GM18507 (cell line): ENCODE measurements around the gene RAB14.
"Not testable (repeated sequence)": the region's sequence is repeated elsewhere in the genome, so short reads cannot be mapped to it uniquely, and the experiment has no call there.

Experiments used
- DNase-seq: peaks from one replicate; pipeline ENCODE4 v3.0.0; 2011; ENCODE audit warnings: low read depth; ENCODE audit not compliant: insufficient read length; ENCODE audit errors: extremely low spot score
- FAIRE-seq: peaks from 2 replicates; lab custom pipeline; 2011; peaks lifted over from hg19 to GRCh38; lab: Jason Lieb, UNC

The RAB14 gene

DNA sequence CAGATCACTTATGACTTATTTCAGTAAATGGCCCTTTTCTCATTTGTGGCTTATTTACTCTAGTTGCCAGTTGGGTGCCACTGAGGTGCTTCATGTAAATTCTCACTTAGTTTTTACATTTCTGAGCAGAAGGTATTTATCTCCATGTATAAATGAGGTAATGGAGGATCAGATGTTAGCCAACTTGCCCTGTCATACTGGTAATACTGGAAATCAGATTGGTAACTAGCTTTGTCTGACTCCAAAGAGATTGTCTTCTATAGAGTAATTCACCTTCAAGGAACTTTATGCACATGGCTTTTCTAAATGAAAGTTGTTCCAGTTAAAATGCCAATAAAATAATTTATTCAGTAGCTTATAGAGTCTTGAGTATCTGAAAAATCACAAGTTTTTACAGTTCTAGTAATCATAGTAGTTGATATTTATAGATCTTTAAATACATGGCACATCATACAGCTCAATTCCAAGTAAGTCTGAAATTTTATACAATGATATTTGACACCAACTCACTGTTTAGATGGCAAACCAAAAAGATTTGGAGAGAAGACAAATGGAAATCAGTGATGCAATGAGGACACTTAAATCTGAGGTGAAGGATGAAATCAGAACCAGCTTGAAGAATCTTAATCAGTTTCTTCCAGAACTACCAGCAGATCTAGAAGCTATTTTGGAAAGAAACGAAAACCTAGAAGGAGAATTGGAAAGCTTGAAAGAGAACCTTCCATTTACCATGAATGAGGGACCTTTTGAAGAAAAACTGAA lies 28.8 kb downstream of the RAB14 start:
- FAIRE-seq = no peak

DNA sequence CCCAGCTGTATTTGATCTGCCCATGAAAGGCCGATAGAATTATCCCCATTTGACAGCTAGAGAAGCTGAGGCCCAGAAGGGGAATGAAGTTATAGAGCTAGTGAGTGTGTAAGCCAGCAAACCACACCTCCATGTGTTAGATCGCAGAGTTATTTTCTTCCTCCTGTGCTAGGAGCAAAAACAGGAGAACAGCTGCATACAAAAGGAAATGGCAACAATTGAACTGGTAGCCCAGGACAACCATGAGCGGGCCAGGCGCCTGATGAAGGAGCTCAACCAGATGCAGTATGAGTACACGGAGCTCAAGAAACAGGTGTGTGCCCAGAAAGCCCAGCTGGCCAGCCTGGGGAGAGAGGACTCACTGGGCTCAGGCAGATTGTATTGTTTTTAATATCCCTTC lies 30.4 kb downstream of the RAB14 start:
- DNase-seq (no peak), FAIRE-seq (no peak)

More for the DNA sequence above, 28.8 kb downstream of the RAB14 start:
- DNase-seq = no peak

DNA sequence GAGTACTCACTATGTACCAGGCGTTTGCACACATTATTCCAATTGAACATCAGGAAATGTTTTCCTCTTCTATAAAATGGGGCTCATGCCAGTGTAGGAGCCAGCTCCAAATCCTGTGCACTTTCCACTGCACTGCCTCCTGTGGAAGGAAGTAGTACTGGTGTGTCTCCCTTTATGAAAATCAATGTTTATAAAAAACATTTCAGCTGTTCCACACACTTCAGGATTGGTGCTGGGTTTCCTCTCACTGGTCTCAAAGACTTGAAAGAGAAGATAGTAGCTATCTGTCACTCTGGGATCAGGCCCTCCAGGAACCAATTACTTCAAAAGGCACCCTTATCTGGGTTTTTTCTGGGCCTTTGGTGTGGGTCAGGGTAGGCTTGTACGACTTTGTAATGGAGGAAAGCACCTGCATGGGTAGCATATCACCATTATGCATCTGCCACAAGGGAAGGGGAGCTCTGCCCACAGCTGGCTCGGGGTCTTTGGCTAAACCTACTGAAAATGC lies 32.5 kb downstream of the RAB14 start:
- no peak for FAIRE-seq

DNA sequence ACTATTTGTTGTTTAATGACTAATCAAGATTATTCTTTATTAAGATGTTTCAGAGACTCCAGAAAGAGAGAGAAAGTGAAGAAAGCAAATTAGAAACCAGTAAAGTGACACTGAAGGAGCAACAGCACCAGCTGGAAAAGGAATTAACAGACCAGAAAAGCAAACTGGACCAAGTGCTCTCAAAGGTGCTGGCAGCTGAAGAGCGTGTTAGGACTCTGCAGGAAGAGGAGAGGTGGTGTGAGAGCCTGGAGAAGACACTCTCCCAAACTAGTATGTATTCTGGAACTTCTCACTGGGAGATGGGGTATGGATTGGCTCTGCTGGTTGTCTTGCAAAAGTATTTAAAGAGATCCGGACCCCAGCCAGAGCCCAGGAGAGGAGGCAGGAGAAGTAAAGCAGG lies 33.6 kb downstream of the RAB14 start:
- no peak for DNase-seq
- no peak for FAIRE-seq

More for the DNA sequence above, 32.5 kb downstream of the RAB14 start:
- no peak for DNase-seq

DNA sequence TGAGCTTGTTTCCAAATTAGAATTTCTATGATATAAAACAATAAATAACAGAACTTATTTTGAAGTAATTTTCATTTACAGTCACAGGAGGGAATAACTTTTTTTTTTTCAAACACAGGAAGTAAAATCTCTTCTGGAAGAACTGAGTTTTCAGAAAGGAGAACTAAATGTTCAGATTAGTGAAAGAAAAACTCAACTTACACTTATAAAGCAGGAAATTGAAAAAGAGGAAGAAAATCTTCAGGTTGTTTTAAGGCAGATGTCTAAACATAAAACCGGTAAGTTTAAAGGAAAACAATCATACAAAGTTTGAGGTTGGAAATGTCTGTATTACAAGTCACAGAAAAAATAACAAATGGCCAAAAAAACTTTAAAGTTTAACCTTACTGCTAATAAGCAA lies 41.6 kb downstream of the RAB14 start:
- peak; percentile 44 for FAIRE-seq
- DNase-seq = no peak

DNA sequence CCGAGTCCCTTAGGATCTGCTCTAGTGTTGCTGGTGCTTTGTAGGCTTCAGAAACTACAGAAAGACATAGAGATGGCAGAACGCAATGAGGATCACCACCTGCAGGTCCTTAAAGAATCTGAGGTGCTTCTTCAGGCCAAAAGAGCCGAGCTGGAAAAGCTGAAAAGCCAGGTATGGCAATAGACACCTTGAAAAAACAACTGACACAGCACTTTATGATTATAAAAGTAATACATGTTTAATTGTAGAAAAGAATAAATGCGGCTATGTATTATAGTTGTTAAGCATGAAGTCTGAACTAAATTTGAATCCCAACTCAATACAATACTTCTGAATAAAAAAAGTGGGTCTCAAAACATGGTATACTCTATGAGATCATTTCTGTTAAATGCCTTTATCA lies 43.7 kb downstream of the RAB14 start:
- no peak for DNase-seq
- FAIRE-seq = no peak

DNA sequence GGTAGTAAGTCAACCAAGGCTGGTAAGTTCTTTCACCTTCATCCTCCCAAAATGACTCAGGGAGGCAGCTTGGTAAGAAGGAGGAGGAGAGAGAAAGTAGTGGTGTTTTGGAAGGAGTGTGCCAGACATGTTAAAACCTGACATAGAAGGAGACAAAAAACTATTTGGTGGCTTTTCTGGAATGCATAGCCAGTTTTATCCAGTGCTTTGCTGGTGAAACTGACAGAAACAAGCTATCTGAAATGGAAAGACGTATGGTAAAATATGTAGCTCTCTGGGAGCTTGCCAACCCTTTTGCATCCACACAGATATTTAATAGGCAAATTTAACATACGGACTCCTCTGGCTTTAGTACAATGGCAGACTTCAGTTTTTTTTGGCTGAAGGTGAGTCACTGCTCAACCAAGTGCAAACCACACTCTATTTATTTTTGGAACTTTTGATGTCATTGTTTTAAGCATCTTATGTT lies 45.4 kb downstream of the RAB14 start:
- FAIRE-seq (peak; percentile 84), DNase-seq (peak; percentile 14)

DNA sequence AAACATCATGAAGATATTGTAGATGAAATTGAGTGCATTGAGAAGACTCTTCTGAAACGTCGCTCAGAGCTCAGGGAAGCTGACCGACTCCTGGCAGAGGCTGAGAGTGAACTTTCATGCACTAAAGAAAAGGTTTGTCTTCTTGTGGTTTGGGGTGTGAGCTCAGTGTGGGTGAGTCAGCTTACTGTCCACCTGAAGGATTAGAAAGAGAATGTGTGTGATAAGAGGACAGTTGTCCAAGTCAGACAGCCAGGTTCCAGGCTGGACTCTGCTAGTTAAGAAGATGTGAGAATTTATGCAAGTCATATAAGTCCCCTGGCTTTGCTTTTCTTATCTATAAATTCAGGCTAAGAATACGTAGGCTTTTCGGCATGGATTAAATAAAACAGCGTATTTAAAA lies 46.9 kb downstream of the RAB14 start:
- peak; percentile 63 for FAIRE-seq
- DNase-seq = no peak

DNA sequence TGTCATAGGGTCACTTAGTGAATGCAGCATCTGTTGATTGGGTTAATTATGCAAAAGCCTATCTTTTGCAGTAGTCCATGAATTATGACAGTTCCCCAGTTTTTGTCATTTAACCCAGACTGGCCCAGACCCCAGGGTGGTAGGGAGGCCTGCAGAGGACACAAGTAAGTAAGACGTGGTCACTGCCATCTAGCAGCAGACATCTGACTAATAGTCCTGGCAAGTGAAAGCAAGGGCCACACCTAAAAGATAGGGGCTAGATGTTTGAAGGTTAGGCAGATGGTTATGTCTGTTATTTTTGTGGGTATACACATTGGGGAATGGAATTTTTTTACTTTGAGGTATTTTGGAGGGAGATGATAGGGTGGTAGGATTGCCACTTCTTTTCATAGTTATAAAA lies 48.0 kb downstream of the RAB14 start:
- FAIRE-seq (no peak), DNase-seq (no peak)

DNA sequence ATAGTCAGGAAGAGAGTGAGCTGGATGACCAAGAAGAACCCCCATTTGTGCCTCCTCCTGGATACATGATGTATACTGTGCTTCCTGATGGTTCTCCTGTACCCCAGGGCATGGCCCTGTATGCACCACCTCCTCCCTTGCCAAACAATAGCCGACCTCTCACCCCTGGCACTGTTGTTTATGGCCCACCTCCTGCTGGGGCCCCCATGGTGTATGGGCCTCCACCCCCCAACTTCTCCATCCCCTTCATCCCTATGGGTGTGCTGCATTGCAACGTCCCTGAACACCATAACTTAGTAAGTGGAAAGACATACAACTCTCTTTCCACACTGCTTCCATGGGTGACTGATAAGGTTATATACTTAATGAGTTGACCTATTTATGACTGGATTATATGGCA lies 51.5 kb downstream of the RAB14 start:
- no peak for DNase-seq
- no peak for FAIRE-seq

DNA sequence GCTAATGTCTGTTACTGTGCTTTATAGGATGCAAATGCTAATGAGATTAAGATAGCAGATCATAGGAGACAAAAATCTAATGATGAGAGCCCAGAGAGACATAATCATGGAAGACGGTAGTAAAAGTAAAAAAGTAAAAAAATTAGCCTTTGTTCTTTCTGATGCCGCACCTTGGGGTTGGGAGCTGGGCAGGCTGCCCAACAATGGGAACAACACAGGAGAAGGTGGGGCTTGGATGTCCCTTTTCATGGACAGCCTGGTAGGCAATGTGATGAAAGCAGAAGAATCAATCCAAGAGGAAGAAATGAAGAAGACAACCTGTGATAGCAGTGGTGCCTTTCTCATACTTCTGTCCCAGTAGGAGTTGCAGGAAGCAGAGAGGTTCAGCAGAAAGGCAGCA lies 57.2 kb downstream of the RAB14 start:
- FAIRE-seq (no peak), DNase-seq (no peak)

DNA sequence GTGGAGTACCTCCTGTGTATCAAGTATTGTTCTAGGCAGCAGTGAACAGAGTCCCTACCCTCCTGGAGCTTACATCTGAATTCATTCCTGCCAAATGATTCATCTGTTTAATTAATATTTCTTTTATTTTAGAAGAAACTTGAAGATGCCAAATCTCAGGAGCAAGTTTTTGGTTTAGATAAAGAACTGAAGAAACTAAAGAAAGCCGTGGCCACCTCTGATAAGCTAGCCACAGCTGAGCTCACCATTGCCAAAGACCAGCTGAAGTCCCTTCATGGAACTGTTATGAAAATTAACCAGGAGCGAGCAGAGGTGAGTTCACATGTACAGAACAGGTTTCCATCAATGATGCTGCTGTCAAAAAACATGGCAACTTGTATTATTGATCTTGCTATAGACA lies 57.9 kb downstream of the RAB14 start:
- FAIRE-seq (no peak), DNase-seq (no peak)

DNA sequence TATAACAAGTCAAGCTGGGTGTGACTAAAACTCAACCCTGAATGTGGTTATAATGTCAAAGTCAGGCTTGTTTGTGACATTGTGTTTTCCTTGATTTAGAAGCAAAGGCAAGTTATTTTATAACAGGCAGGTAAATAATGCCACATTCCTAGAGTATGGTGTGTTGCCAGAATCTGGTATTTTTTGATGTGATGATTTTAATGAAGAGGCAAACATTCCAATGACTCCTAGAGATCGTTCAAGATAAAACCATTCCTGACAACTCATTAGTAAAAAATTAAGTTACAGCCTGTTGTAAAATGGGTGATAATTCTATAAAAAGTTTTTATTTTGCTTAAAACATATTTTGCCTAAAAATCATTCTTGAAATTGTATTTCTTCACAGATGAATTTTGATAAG lies 60.0 kb downstream of the RAB14 start:
- no peak for FAIRE-seq

DNA sequence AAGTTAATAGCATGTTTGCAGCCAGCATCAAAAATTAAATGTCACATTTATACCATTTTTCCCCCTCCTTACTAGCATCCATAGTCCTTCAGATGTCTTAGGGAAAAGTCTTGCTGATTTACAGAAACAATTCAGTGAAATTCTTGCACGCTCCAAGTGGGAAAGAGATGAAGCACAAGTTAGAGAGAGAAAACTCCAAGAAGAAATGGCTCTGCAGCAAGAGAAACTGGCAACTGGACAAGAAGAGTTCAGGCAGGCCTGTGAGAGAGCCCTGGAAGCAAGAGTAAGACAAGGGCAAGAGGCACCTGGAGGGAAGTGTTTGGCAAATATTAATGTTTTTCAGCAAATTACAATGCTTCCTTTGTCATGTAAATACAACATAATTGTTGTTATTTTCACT lies 60.4 kb downstream of the RAB14 start:
- no peak for FAIRE-seq
- DNase-seq = no peak

More for the DNA sequence above, 60.0 kb downstream of the RAB14 start:
- DNase-seq = no peak

DNA sequence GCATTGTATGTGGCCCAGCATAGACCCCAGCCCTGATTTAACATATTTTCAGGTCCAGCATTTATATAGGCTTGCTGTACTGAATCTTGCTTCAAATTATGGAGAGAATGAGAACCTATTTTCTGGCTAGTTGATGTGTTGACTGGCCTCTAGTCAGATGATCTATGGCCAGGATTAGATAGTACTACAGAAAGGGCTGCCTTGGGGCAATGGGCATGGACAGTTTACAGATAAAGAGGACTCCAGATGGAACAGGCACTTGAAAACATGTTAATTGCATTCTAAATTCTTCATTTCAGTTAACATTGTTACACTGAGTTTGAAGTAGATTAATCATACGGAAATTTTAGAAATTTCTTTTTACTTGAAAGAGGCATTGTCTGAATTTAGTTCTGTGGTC lies 61.5 kb downstream of the RAB14 start:
- FAIRE-seq (no peak), DNase-seq (no peak)

DNA sequence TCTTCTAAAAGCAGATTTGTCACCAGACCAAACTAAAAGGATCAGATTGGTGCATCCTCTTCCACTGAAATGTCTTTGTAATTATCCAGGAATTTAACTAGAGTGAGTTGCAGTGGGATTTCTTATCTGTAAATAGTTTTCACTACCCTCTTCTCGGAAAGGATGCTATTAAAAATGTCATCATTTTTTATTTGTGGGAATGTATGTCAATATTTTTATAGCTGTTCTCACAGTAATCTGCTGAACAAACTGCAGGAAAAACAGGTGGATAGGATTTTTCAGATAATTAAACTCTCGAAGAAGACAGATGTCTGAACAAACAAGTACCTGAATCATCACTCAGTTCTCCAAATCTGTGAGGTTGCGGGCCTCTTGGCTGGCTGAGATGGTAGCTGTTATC lies 62.7 kb downstream of the RAB14 start:
- no peak for DNase-seq
- FAIRE-seq = no peak

DNA sequence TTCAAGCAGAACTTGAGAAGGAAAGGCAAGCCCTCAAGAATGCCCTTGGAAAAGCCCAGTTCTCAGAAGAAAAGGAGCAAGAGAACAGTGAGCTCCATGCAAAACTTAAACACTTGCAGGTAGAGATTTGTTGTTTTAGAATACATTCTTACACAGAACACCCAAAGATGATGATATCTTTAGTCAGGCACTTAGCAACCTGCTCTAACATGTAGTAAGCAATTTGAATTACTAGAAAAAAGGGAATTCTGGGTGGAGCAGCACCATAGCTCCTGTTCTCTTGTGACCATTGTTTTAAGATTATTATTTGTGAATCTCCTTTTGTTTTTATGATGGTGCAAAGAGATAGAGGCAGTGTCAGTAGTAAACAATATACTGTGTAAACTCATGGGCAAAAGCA lies 63.1 kb downstream of the RAB14 start:
- DNase-seq (no peak), FAIRE-seq (no peak)

DNA sequence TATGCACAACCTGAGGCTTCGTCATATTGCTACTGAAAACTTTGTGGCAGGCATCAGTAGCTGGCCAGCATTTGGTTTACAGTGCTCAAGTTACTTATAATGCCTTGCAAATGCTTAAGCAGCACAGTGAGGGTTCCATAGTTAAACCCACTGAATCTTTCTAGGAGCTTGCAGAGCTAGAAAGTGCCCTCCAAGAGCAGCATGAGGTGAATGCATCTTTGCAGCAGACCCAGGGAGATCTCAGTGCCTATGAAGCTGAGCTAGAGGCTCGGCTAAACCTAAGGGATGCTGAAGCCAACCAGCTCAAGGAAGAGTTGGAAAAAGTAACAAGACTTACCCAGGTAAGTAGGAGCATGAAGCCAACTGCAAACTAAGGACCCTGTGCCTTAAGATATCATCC lies 66.0 kb downstream of the RAB14 start:
- no peak for FAIRE-seq

DNA sequence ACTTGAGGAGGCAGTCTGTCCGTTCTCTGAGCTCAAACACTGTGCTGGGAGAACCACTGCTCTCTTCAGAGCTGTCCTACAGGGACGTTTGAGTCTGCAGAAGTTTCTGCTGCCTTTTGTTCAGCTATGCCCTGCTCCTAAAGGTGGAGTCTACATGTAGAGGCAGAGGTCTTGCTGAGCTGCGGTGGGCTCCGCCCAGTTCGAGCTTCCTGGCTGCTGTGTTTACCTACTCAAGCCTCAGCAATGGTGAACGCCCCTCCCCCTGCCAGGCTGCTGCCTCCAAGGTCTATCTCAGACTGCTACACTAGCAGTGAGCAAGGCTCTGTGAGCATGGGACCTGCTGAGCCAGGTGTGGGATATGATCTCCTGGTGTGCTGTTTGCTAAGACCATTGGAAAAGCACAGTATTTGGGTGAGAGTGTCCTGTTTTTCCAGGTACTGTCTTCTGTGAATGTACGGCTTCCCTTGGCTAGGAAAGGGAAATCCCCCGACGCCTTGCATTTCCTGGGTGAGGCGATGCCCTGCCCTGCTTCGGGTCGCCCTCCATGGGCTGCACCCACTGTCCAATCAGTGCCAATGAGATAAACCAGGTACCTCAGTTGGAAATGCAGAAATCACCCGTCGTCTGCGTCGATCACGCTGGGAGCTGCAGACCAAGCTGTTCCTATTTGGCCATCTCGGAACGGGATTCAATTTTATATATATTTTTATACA lies 68.4 kb downstream of the RAB14 start:
- DNase-seq (no peak), FAIRE-seq (no peak)

More for the DNA sequence above, 66.0 kb downstream of the RAB14 start:
- DNase-seq = no peak

DNA sequence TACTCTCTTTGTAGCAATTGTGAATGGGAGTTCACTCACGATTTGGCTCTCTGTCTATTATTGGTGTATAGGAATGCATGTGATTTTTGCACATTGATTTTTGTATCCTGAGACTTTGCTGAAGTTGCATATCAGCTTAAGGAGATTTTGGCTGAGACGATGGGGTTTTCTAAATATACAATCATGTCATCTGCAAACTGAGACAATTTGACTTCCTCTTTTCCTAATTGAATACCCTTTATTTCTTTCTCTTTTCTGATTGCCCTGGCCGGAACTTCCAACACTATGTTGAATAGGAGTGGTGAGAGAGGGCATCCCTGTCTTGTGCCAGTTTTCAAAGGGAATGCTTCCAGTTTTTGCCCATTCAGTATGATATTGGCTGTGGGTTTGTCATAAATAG lies 72.3 kb downstream of the RAB14 start:
- not testable (repeated sequence) for FAIRE-seq, DNase-seq
